ENCODE data around the gene MYLK4. TPM values are rescaled to one million over a fixed set of nuclear protein-coding genes. Genes with fewer than 3 reads are reported as not detected.

MYLK4 gene
- polyA plus RNA-seq, 3 donors: 0.04 to 0.45 (median 0.08) TPM

DNA sequence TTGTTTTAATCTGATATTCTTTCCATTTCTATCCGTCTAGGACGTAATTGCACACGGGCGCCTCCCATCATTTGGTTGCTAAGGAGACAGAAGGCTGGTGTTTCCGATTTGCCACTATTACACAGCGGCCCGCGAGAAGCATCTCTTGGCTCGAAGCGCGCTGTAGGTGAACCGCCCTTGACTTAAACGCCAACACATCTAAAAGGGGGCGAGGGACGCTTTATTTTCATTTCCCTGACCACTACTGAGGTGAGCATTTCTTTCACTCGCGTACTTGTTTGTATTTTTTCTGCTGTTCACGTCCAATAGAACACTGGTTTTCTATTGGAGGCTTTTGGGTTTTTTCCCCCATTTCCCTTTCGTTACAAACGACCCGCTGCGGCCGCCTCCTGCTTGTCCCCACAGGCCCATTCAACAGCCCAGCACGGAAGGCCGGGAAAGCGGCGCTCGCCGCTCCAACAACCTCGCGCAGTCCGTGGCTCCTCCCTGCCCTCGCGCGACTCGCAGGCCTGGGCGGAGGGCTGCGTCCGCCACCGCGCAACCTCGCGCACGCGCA is 14.0 kb upstream of the MYLK4 start:
- TF ChIP-seq, protein P1, sequence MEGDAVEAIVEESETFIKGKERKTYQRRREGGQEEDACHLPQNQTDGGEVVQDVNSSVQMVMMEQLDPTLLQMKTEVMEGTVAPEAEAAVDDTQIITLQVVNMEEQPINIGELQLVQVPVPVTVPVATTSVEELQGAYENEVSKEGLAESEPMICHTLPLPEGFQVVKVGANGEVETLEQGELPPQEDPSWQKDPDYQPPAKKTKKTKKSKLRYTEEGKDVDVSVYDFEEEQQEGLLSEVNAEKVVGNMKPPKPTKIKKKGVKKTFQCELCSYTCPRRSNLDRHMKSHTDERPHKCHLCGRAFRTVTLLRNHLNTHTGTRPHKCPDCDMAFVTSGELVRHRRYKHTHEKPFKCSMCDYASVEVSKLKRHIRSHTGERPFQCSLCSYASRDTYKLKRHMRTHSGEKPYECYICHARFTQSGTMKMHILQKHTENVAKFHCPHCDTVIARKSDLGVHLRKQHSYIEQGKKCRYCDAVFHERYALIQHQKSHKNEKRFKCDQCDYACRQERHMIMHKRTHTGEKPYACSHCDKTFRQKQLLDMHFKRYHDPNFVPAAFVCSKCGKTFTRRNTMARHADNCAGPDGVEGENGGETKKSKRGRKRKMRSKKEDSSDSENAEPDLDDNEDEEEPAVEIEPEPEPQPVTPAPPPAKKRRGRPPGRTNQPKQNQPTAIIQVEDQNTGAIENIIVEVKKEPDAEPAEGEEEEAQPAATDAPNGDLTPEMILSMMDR (IDR thresholded peaks at IDR 0.05): no peak
- peak overlapping the region; percentile 88 to 89 for H3K27ac ChIP-seq (ENCODE audit: low read depth in 1 of 2, low read length in 2 of 2)
- no peaks in the 10 kb centered on the region for H3K27me3 Mint-ChIP-seq (ENCODE audit: low read depth in 3 of 3)
- peak overlapping the region; percentile 59 to 72 (median 70) for H3K4me3 ChIP-seq (replicated peaks in 1 of 3; ENCODE audit: low read depth in 2 of 3, low read length in 3 of 3)
- peak; percentile 64 to 67 (median 67) for DNase-seq
- peak overlapping the region; percentile 68 for H2AFZ ChIP-seq (ENCODE audit: insufficient read depth, low read depth, low read length, poor library complexity, severe bottlenecking)
- H3K27me3 ChIP-seq (ENCODE audit: control insufficient read depth in 2 of 2, insufficient read depth in 2 of 2, low read length in 2 of 2): no peaks in the 10 kb centered on the region
- intact Hi-C loops (cut with micrococcal nuclease): loop anchor here (5.0 to 10.0 kb wide), 4 partner anchors 290 to 1170 kb away; partner anchors contain the start of genes GMDS (in 1 of the 2) and RIPK1 (in 1 of the 2)
- peak overlapping the region; percentile 77 for H3K4me2 ChIP-seq (replicated peaks; ENCODE audit: extremely low read depth, low read length, poor library complexity, severe bottlenecking)
- peaks cover 39 to 51% of the 10 kb centered on the region in 2 donors for H3K4me1 ChIP-seq (ENCODE audit: control insufficient read depth in 1 of 2, insufficient read depth in 2 of 2, low read length in 2 of 2)
- H3K9ac ChIP-seq (ENCODE audit: insufficient read depth, low read length, poor library complexity, severe bottlenecking): peak overlapping the region; percentile 59
- H3K9me3 Mint-ChIP-seq: peaks cover 0 to 13% (median 2%) of the 10 kb centered on the region in 7 donors
- H3K36me3 Mint-ChIP-seq: peaks cover 0 to 5% of the 10 kb centered on the region in 2 donors
- H3K27ac Mint-ChIP-seq: peak overlapping the region; percentile 98 to 99 (median 99)
- peaks cover 27% of the 10 kb centered on the region for H4K20me1 ChIP-seq (ENCODE audit: insufficient read depth, low read length)
- peaks cover 0 to 6% of the 10 kb centered on the region in 2 donors for H3K9me3 ChIP-seq (replicated peaks in 1 of 2; ENCODE audit: control insufficient read depth in 1 of 2, insufficient read depth in 1 of 2, low read length in 2 of 2)
- peaks cover 42% of the 10 kb centered on the region for H3K79me2 ChIP-seq (ENCODE audit: insufficient read depth, low read length)
- peaks cover 0 to under 1% of the 10 kb centered on the region in 2 donors for H3K36me3 ChIP-seq (replicated peaks in 1 of 2; ENCODE audit: control insufficient read depth in 1 of 2, insufficient read depth in 2 of 2, low read length in 2 of 2)
- peaks cover 45% of the 10 kb centered on the region for H3K4me1 Mint-ChIP-seq
- under 1% methylated on average over 32 of the region's 45 CpGs for WGBS (ENCODE audit: insufficient coverage)
- peak overlapping the region; percentile 85 to 94 for H3K4me3 Mint-ChIP-seq

DNA sequence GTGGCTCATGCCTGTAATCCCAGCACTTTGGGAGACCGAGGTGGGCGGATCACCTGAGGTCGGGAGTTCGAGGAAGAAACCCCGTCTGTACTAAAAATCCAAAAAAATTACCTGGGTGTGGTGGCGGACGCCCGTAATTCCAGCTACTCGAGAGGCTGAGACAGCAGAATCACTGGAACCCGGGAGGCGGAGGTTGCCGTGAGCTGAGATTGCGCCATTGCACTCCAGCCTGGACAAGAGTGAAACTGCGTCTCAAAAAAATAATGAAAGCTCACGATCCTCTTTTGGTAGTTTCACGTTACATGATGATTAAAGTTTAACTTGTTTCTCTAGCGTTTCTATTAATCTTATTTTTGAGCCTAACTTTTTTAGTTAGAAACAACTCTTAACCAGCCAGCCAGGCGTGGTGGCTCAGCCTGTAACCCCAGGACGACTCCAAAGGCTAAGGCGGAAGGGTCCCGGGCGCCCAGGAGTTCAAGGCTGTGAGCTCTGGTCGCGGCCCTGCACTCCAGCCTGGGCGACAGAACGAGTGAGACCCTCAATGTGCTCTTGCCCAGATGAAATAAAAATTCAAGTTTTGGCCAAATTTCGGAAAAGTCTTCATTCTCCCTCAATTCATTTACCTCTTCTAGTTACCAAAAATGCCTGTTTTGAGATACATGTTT is 13.3 kb upstream of the MYLK4 start:
- intact Hi-C loops (cut with micrococcal nuclease): loop anchor here (10.0 kb wide), 3 partner anchors 291 to 1169 kb away; partner anchors contain the start of gene GMDS (in 1 of the 2)
- WGBS (ENCODE audit: insufficient coverage): 59% methylated on average over 16 of the region's 27 CpGs
- peak in 2 of 3 donors; percentile 15 to 46 for DNase-seq

More for the DNA sequence above, 13.3 kb upstream of the MYLK4 start:
- Histone ChIP-seq H3K4me2 (replicated peaks; ENCODE audit: extremely low read depth, low read length, poor library complexity, severe bottlenecking) (peak overlapping the region; percentile 77), H3K79me2 (ENCODE audit: insufficient read depth, low read length) (peaks cover 35% of the 10 kb centered on the region), H3K4me1 (ENCODE audit: control insufficient read depth in 1 of 2, insufficient read depth in 2 of 2, low read length in 2 of 2) (peaks cover 39 to 49% of the 10 kb centered on the region in 2 donors), H3K4me3 (replicated peaks in 1 of 3; ENCODE audit: low read depth in 2 of 3, low read length in 3 of 3) (peak overlapping the region; percentile 59 to 72 (median 70)), H3K27me3 (ENCODE audit: control insufficient read depth in 2 of 2, insufficient read depth in 2 of 2, low read length in 2 of 2) (no peaks in the 10 kb centered on the region), H3K27ac (ENCODE audit: low read depth in 1 of 2, low read length in 2 of 2) (peak overlapping the region; percentile 88 to 89), H3K9ac (ENCODE audit: insufficient read depth, low read length, poor library complexity, severe bottlenecking) (peak overlapping the region; percentile 59), H4K20me1 (ENCODE audit: insufficient read depth, low read length) (peaks cover 27% of the 10 kb centered on the region), H2AFZ (ENCODE audit: insufficient read depth, low read depth, low read length, poor library complexity, severe bottlenecking) (peak overlapping the region; percentile 68), H3K36me3 (replicated peaks in 1 of 2; ENCODE audit: control insufficient read depth in 1 of 2, insufficient read depth in 2 of 2, low read length in 2 of 2) (no peaks in the 10 kb centered on the region), H3K9me3 (replicated peaks in 1 of 2; ENCODE audit: control insufficient read depth in 1 of 2, insufficient read depth in 1 of 2, low read length in 2 of 2) (peaks cover 0 to 6% of the 10 kb centered on the region in 2 donors)
- peak overlapping the region; percentile 98 to 99 (median 99) for H3K27ac Mint-ChIP-seq
- TF ChIP-seq, protein P1 (IDR thresholded peaks at IDR 0.05): no peak
- no peaks in the 10 kb centered on the region for H3K27me3 Mint-ChIP-seq (ENCODE audit: low read depth in 3 of 3)
- H3K4me1 Mint-ChIP-seq: peaks cover 41% of the 10 kb centered on the region
- peaks cover 0 to 13% (median 2%) of the 10 kb centered on the region in 7 donors for H3K9me3 Mint-ChIP-seq
- peak overlapping the region; percentile 85 to 94 for H3K4me3 Mint-ChIP-seq
- peaks cover 0 to 5% of the 10 kb centered on the region in 2 donors for H3K36me3 Mint-ChIP-seq
